Panc1 (cell line): ENCODE measurements around the gene VAV3. TPM values are rescaled to one million over a fixed set of nuclear protein-coding genes. Genes with fewer than 3 reads are reported as not detected.

Experiments
- ATAC-seq: fragments of 200-7000 bp; cut with Tn5 transposase; 2 replicates; pipeline ENCODE4 v1.9.1; 2020; ENCODE audit warnings: mild to moderate bottlenecking, moderate library complexity
- BruUV-seq: library from RNA; stranded (reverse); fragments of 400-500 nt; replicated peaks from 2 replicates; lab custom pipeline; 2021; lab: Mats Ljungman, UMichigan
- CTCF ChIA-PET: fragments of 300-600 bp; sonication (Branson Sonifier 250); formaldehyde crosslinking; loops from one replicate; lab custom pipeline; 2022; ENCODE audit warnings: antibody characterized with exemption; lab: Charles Lee
- POLR2A ChIA-PET: fragments of 300-600 bp; sonication (Branson Sonifier 250); formaldehyde crosslinking; loops from one replicate; lab custom pipeline; 2022; ENCODE audit warnings: antibody characterized with exemption; lab: Charles Lee
- DNase-seq: peaks from one replicate; pipeline ENCODE4 v3.0.0-alpha.2; 2010; ENCODE audit warnings: low read depth, low spot score
- H3K27ac ChIP-seq: 2 replicates; pipeline ENCODE4 v1.5.1; 2011; ENCODE audit warnings: mild to moderate bottlenecking, low read length, inconsistent platforms
- H3K27me3 ChIP-seq: fragments of 200-500 bp; sonication (Bioruptor generic); 2 replicates; pipeline ENCODE4 v1.6.0; 2014; ENCODE audit warnings: low read length, inconsistent platforms; ENCODE audit not compliant: control insufficient read depth, insufficient read depth
- H3K36me3 ChIP-seq: fragments of 200-500 bp; sonication (Bioruptor generic); 2 replicates; pipeline ENCODE4 v1.5.1; 2014; ENCODE audit warnings: inconsistent platforms, mild to moderate bottlenecking, low read length, moderate library complexity; ENCODE audit not compliant: control insufficient read depth, insufficient read depth
- H3K4me1 ChIP-seq: 2 replicates; pipeline ENCODE4 v1.5.1; 2011; ENCODE audit warnings: inconsistent platforms, mild to moderate bottlenecking, low read length, moderate library complexity; ENCODE audit not compliant: control insufficient read depth, insufficient read depth
- H3K4me3 ChIP-seq, 2 experiments: 2 replicates each; pipeline ENCODE4 v1.5.1; 2011 to 2012; ENCODE audit warnings: low read depth in 2 of 2, low read length in 2 of 2, mild to moderate bottlenecking in 2 of 2, inconsistent platforms in 1 of 2, moderate library complexity in 1 of 2
- H3K9me3 ChIP-seq: fragments of 200-500 bp; sonication (Bioruptor generic); 2 replicates; pipeline ENCODE4 v1.5.1; 2014; ENCODE audit warnings: low read depth, mild to moderate bottlenecking, inconsistent platforms, low read length, moderate library complexity; ENCODE audit not compliant: control insufficient read depth, insufficient read depth
- CTCF ChIP-seq: fragments of 450-650 bp; IDR thresholded peaks from 2 replicates; pipeline ENCODE4 v1.5.1; 2017; ENCODE audit warnings: mild to moderate bottlenecking
- POLR2AphosphoS5 ChIP-seq: IDR thresholded peaks from 2 replicates; pipeline ENCODE4 v1.6.1; 2012; ENCODE audit warnings: mild to moderate bottlenecking, low read depth, low read length, moderate library complexity
- REST ChIP-seq, 2 experiments: IDR thresholded peaks; 2 replicates each; pipeline ENCODE4 v1.6.1; 2011 to 2012; ENCODE audit warnings: low read depth in 2 of 2, control low read depth in 1 of 2, low read length in 1 of 2, mild to moderate bottlenecking in 1 of 2, moderate library complexity in 1 of 2; ENCODE audit not compliant: insufficient read depth in 1 of 2
- SIN3A ChIP-seq: IDR thresholded peaks from 2 replicates; pipeline ENCODE4 v1.6.1; 2012; ENCODE audit warnings: low read depth, mild to moderate bottlenecking, low read length, moderate library complexity, borderline replicate concordance; ENCODE audit not compliant: insufficient read depth
- TCF7L2 ChIP-seq: IDR thresholded peaks from 2 replicates; pipeline ENCODE4 v1.6.1; 2011; ENCODE audit warnings: mild to moderate bottlenecking, low read depth, low read length, inconsistent platforms
- in situ Hi-C: cut with HindIII; loops from 2 replicates; pipeline ENCODE4 v1.10.0; 2016; ENCODE audit warnings: low sequenced_read_pairs, low pct_unique_long_range_greater_than_20kb
- intact Hi-C: fragments of 100-400 bp; cut with micrococcal nuclease; formaldehyde crosslinking; loops from one replicate; pipeline ENCODE4 v1.10.0; 2022; ENCODE audit not compliant: unreplicated experiment
- total RNA-seq: library from RNA; stranded (reverse); gene quantifications from one replicate; pipeline ENCODE4 v1.2.1, GENCODE V29; 2021; ENCODE audit not compliant: unreplicated experiment

Gene VAV3
- total RNA-seq, 1 experiment from 2014 or later: 0.23 TPM

DNA sequence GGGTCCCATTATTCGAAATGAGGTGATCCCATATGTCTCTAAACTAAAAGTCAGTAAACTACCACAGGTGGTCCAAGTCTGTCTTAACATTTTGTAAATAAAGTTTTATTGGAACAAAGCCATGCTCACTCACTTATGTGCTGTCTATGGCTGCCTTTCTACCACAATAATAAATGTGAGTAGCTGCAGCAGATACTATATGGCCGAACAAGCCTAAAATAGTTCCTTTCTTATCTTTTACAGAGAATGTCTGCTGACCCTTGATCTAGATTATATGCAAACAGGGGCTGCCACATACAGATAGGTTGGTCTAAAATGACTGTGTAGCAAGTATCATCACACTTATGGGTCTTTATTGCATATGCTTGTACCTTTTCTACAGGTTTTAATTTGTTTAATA lies 140.0 kb downstream of the VAV3 start:
- in situ Hi-C loops (no loop called here), intact Hi-C loops (no loop called here)
- POLR2A ChIA-PET: no interaction called here
- H3K27ac ChIP-seq: no peak overlapping the region
- DNase-seq (no peak), ATAC-seq (no peak)
- TF ChIP-seq TCF7L2: no peak
- no peak for TF ChIP-seq SIN3A
- no peak for TF ChIP-seq REST (IDR thresholded peaks at IDR 0.05; ENCODE audit: insufficient read depth in 1 of 2, low read depth in 2 of 2, low read length in 1 of 2)
- no peak for TF ChIP-seq POLR2AphosphoS5
- no peak for TF ChIP-seq CTCF
- H3K27me3 ChIP-seq: no peaks in the 10 kb centered on the region
- H3K9me3 ChIP-seq: no peaks in the 10 kb centered on the region
- H3K4me3 ChIP-seq: no peak overlapping the region
- H3K36me3 ChIP-seq: no peaks in the 10 kb centered on the region
- CTCF ChIA-PET: no interaction called here
- BruUV-seq: no TSS peak
- no peaks in the 10 kb centered on the region for H3K4me1 ChIP-seq

DNA sequence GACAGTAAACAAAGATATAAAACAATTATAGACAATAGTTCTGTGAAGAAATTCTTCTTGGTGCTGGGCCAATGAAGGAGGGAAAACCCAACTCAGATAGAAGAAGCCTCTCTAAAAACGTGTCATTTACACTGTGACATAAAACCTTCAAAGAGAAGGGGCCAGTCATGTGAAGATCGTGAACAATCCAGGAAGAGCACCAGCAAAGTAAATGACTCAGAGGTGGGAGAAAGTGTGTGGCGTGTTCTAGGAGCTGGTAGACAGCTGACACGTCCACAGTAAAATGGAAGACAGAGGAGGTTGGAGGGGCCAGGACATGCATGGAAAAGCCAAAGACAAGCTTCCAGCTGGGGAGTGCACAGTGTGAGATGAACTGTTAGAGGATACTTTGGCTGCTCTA lies 143.6 kb downstream of the VAV3 start:
- intact Hi-C loops (no loop called here), in situ Hi-C loops (no loop called here)
- Histone ChIP-seq H3K36me3 (no peaks in the 10 kb centered on the region), H3K27me3 (no peaks in the 10 kb centered on the region), H3K4me3 (no peak overlapping the region), H3K4me1 (no peaks in the 10 kb centered on the region), H3K9me3 (no peaks in the 10 kb centered on the region), H3K27ac (no peak overlapping the region)
- DNase-seq (no peak), ATAC-seq (no peak)
- POLR2A ChIA-PET: no interaction called here
- no TSS peak for BruUV-seq
- CTCF ChIA-PET: no interaction called here
- TF ChIP-seq CTCF: no peak
- no peak for TF ChIP-seq TCF7L2
- TF ChIP-seq SIN3A: no peak
- TF ChIP-seq REST (IDR thresholded peaks at IDR 0.05; ENCODE audit: insufficient read depth in 1 of 2, low read depth in 2 of 2, low read length in 1 of 2): no peak
- no peak for TF ChIP-seq POLR2AphosphoS5
